Measurements from ENCODE around the gene MGAM2.

The MGAM2 gene

DNA sequence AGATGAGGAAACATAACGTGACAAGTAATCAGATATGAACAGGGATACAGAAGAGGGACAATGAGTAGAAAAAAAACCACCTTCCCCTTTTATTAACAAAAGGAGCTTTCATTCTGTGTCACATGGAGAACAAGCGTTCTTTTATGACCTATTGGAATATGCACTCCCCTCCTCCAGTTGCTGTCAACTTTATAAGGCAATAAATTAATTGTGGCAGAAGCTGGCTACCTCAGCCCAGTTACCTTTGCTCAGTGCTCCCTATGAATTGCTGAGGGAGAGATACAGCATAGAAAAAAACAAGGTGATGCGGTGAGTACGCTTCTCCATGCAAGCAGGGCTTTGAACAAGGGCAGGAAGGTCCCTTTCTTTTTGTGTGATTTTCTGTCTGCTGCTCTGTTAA, at the start of gene MGAM2:
Gene MGAM2, plus strand, starts transcription at position 220 of the 400 bp plus-strand sequence. CDS start 5,156 bp downstream, outside the sequence.
- no peak within 1 kb of the TSS for H3K27ac ChIP-seq
- no peak for TF ChIP-seq CTCF (conservative IDR thresholded peaks at IDR 0.05)

- no peak overlapping the region for H3K27ac ChIP-seq
- TF ChIP-seq CTCF (conservative IDR thresholded peaks at IDR 0.05) = no peak
Measured at GRCh38 chr7:142063551-142064442, 47.7 kb upstream of the MGAM2 start.

- no peak overlapping the region for H3K27ac ChIP-seq
- no peak for TF ChIP-seq CTCF (conservative IDR thresholded peaks at IDR 0.05)
Measured at GRCh38 chr7:142066536-142066935, 45.0 kb upstream of the MGAM2 start.

DNA sequence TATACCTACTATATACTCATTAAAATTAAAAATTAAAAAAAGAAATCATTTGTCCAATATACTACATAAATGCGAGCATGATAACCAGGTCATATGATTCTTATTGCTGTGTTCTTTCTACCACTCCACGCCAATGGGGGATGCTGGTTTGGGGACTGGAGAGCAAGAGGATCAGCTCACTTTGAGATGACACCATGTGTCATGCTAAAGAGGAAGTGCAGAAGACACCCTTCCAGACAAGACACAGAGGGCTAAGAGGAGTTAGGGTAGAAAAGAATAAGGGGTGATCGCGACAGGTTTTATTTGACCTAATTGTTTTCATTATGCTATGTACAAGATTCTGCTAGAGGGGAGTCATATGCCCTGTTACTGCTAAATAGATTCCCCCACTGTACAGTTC, 33.8 kb upstream of the MGAM2 start:
- no peak overlapping the region; the same call in 1 of the 2 replicates for H3K27ac ChIP-seq
- no peak for TF ChIP-seq CTCF (conservative IDR thresholded peaks at IDR 0.05)

GRCh38 chr7:142083605-142084004, 27.9 kb upstream of the MGAM2 start:
- no peak for TF ChIP-seq CTCF (conservative IDR thresholded peaks at IDR 0.05)
- no peak overlapping the region for H3K27ac ChIP-seq

DNA sequence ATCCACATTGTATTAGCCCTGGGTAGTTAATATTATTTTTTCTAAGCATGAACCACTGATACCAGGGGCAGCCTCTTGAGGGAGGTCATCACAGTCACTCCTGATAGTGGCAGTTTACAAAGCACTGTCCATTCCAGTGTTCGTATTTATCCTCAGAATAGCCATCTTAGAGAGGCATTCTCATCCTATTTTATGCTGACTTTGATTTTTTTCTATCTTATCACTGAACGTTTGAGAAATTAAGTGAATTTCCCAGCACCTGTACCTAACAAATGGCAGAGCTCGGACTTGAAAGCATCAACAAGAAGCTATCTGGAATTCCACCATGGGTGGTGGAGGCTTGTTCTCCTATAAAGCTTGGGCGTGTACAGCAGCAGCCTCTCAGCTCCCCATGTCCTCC, 26.1 kb upstream of the MGAM2 start:
- TF ChIP-seq CTCF (conservative IDR thresholded peaks at IDR 0.05) = no peak
- H3K27ac ChIP-seq = no peak overlapping the region

- no peak for TF ChIP-seq CTCF (conservative IDR thresholded peaks at IDR 0.05)
- H3K27ac ChIP-seq = peak overlapping the region; percentile 81
Measured at GRCh38 chr7:142088022-142088714, 23.4 kb upstream of the MGAM2 start.
